PC-9 (cell line): ENCODE measurements around the gene ADGRL3.
"Not testable (repeated sequence)": the region's sequence is repeated elsewhere in the genome, so short reads cannot be mapped to it uniquely, and the experiment has no call there.

Source experiments
- CTCF ChIP-seq: fragments of 200-600 bp; sonication (generic); conservative IDR thresholded peaks from 2 replicates; pipeline ENCODE4 v1.6.1; 2017; ENCODE audit warnings: mixed run types, antibody characterized with exemption, mild to moderate bottlenecking, moderate library complexity
- EZH2 ChIP-seq: fragments of 200-600 bp; sonication (generic); IDR thresholded peaks from 2 replicates; pipeline ENCODE4 v1.8.0; 2017; ENCODE audit warnings: antibody characterized with exemption, low read depth

DNA sequence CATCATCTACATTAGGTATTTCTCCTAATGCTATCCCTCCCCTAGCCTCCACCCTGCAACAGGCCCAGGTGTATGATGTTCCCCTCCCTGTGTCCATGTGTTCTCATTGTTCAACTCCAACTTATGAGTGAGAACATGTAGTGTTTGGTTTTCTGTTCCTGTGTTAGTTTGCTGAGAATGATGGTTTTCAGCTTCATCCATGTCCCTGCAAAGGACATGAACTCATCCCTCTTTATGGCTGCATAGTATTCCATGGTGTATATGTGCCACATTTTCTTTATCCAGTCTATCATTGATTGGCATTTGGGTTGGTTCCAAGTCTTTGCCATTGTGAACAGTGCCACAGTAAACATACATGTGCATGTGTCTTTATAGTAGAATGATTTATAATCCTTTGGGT lies 7.0 kb downstream of the ADGRL3 start:
- not testable (repeated sequence) for TF ChIP-seq CTCF, EZH2
